ENCODE results near the gene NFIX. TPM values are rescaled to one million over a fixed set of nuclear protein-coding genes. Genes with fewer than 3 reads are reported as not detected.

Gene NFIX
- total and polyA plus RNA-seq, 2 experiments from 2014 or later = 0.06 to 0.14 TPM

DNA sequence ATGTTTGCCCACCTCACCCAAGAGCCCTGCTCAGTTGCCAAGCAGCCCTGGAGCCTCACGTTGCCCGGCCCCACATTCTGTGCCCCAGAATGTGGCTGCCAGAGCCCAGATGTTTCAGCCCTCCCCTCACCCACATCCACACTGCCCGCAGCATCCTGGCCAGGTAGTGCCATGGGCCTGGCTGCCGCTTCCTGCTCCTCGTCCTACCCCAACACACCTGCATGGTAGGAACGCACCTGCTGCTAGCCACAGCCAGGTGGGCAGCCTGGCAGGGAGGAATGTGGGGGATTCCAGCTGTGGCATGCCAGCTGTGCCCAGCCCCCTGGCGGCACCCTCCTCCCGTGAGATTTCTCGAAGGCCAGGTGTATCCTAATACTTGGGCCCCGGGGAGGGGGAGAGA lies 7.5 kb upstream of the NFIX start:
- Histone ChIP-seq H4K20me1 (replicated peaks; ENCODE audit: insufficient read depth) (no peaks in the 10 kb centered on the region; the same call in 1 of the 2 replicates), H3K36me3 (ENCODE audit: insufficient read depth) (no peaks in the 10 kb centered on the region), H3K4me2 (no peak overlapping the region), H3F3A (replicated peaks; ENCODE audit: low read depth) (peaks cover 13% of the 10 kb centered on the region; the same call in 1 of the 2 replicates), H3K27ac (ENCODE audit: low read depth) (no peak overlapping the region), H3K79me2 (replicated peaks; ENCODE audit: insufficient read depth) (no peaks in the 10 kb centered on the region), H3K27me3 (ENCODE audit: insufficient read depth) (peaks cover 45% of the 10 kb centered on the region), H2AFZ (no peak overlapping the region), H3K9me2 (ENCODE audit: insufficient read depth) (no peaks in the 10 kb centered on the region), H3K4me1 (ENCODE audit: insufficient read depth) (no peaks in the 10 kb centered on the region; the same call in 1 of the 2 replicates), H3K4me3 (no peak overlapping the region)
- Mint-ChIP-seq H3K9me3 (no peaks in the 10 kb centered on the region), H3K4me1 (peaks cover 12% of the 10 kb centered on the region), H3K36me3 (ENCODE audit: low read depth) (no peaks in the 10 kb centered on the region), H3K27ac (no peak overlapping the region), H3K4me3 (no peak overlapping the region), H3K27me3 (ENCODE audit: insufficient read depth, low read depth, poor library complexity) (peaks cover 40% of the 10 kb centered on the region)
- no peak for DNase-seq (ENCODE audit: low spot score)
- ATAC-seq = no peak
- TF ChIP-seq ZNF114 (CRISPR knock-in tag; IDR thresholded peaks at IDR 0.05) = no peak
- no peak for TF ChIP-seq JUNB (IDR thresholded peaks at IDR 0.05; ENCODE audit: unreplicated experiment)
- no peak for TF ChIP-seq EZH2phosphoT487 (IDR thresholded peaks at IDR 0.05; ENCODE audit: unreplicated experiment)
- TF ChIP-seq, protein P1, sequence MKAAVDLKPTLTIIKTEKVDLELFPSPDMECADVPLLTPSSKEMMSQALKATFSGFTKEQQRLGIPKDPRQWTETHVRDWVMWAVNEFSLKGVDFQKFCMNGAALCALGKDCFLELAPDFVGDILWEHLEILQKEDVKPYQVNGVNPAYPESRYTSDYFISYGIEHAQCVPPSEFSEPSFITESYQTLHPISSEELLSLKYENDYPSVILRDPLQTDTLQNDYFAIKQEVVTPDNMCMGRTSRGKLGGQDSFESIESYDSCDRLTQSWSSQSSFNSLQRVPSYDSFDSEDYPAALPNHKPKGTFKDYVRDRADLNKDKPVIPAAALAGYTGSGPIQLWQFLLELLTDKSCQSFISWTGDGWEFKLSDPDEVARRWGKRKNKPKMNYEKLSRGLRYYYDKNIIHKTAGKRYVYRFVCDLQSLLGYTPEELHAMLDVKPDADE (IDR thresholded peaks at IDR 0.05) = no peak
- no peak for TF ChIP-seq EZH2 (IDR thresholded peaks at IDR 0.05; ENCODE audit: low read depth, unreplicated experiment)
- TF ChIP-seq, protein P2, sequence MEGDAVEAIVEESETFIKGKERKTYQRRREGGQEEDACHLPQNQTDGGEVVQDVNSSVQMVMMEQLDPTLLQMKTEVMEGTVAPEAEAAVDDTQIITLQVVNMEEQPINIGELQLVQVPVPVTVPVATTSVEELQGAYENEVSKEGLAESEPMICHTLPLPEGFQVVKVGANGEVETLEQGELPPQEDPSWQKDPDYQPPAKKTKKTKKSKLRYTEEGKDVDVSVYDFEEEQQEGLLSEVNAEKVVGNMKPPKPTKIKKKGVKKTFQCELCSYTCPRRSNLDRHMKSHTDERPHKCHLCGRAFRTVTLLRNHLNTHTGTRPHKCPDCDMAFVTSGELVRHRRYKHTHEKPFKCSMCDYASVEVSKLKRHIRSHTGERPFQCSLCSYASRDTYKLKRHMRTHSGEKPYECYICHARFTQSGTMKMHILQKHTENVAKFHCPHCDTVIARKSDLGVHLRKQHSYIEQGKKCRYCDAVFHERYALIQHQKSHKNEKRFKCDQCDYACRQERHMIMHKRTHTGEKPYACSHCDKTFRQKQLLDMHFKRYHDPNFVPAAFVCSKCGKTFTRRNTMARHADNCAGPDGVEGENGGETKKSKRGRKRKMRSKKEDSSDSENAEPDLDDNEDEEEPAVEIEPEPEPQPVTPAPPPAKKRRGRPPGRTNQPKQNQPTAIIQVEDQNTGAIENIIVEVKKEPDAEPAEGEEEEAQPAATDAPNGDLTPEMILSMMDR (conservative IDR thresholded peaks at IDR 0.05; ENCODE audit: low read depth in 2 of 2) = no peak

DNA sequence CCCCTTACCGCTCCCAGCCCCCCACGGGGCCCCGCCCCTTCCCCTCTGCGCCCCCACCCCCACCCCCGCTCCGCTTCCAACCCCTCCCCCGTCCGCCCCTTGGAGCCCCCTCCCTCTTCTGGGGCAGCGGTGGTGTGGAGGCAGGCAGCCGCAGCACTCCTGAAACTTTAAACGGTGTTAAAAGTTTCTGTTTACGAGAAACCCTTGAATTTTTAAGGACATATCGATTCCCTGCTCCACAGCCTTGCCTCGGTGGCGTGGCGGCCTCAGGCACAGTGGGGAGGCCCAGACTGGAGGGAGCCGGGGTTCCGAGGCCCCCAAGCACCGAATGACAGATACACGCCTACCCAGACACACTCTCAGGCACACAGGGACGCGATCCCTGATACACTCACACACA lies 4.8 kb upstream of the NFIX start:
- H3K9me3 Mint-ChIP-seq = peaks cover 5% of the 10 kb centered on the region; the same call in 1 of the 3 replicates
- H3K4me3 Mint-ChIP-seq = no peak overlapping the region; the same call in 2 of the 3 replicates
- H2AFZ ChIP-seq = no peak overlapping the region
- H3K79me2 ChIP-seq (replicated peaks; ENCODE audit: insufficient read depth) = no peaks in the 10 kb centered on the region
- H3K36me3 Mint-ChIP-seq (ENCODE audit: low read depth) = peaks cover 4% of the 10 kb centered on the region; the same call in 2 of the 3 replicates
- H3K27ac Mint-ChIP-seq = no peak overlapping the region
- peaks cover 62% of the 10 kb centered on the region for H3K27me3 ChIP-seq (ENCODE audit: insufficient read depth)
- no peak overlapping the region for H3K27ac ChIP-seq (ENCODE audit: low read depth)
- ATAC-seq (no peak; the same call in 1 of the 3 replicates), DNase-seq (ENCODE audit: low spot score) (no peak)
- no peak overlapping the region for H3K4me2 ChIP-seq
- no peaks in the 10 kb centered on the region; the same call in 1 of the 2 replicates for H4K20me1 ChIP-seq (replicated peaks; ENCODE audit: insufficient read depth)
- H3K4me1 Mint-ChIP-seq = peaks cover 10% of the 10 kb centered on the region
- H3K4me1 ChIP-seq (ENCODE audit: insufficient read depth) = no peaks in the 10 kb centered on the region; the same call in 1 of the 2 replicates
- H3K4me3 ChIP-seq = no peak overlapping the region
- peaks cover 7% of the 10 kb centered on the region for H3F3A ChIP-seq (replicated peaks; ENCODE audit: low read depth)
- H3K9me2 ChIP-seq (ENCODE audit: insufficient read depth) = no peaks in the 10 kb centered on the region
- H3K36me3 ChIP-seq (ENCODE audit: insufficient read depth) = no peaks in the 10 kb centered on the region
- H3K27me3 Mint-ChIP-seq (ENCODE audit: insufficient read depth, low read depth, poor library complexity) = peaks cover 59% of the 10 kb centered on the region
- TF ChIP-seq STAT1 (IDR thresholded peaks at IDR 0.05; ENCODE audit: unreplicated experiment) (no peak), EZH2 (IDR thresholded peaks at IDR 0.05; ENCODE audit: low read depth, unreplicated experiment) (no peak), ZNF331 (CRISPR knock-in tag; IDR thresholded peaks at IDR 0.05; ENCODE audit: low read depth) (no peak), CREB1 (CRISPR knock-in tag; IDR thresholded peaks at IDR 0.05; ENCODE audit: low read depth) (no peak), JUNB (IDR thresholded peaks at IDR 0.05; ENCODE audit: unreplicated experiment) (no peak)
- TF ChIP-seq, protein P2 (conservative IDR thresholded peaks at IDR 0.05; ENCODE audit: low read depth in 2 of 2) = no peak
- TF ChIP-seq, protein P1 (IDR thresholded peaks at IDR 0.05) = no peak

All from GM23338 (cell line).